UCSD-AML1 (cell line): ENCODE data around the gene MYF5.

Experiments
- DNase-seq: peaks from one replicate; lab custom pipeline; 2025; ENCODE audit not compliant: unreplicated experiment; lab: John Stamatoyannopoulos, UW

MYF5 gene

DNA sequence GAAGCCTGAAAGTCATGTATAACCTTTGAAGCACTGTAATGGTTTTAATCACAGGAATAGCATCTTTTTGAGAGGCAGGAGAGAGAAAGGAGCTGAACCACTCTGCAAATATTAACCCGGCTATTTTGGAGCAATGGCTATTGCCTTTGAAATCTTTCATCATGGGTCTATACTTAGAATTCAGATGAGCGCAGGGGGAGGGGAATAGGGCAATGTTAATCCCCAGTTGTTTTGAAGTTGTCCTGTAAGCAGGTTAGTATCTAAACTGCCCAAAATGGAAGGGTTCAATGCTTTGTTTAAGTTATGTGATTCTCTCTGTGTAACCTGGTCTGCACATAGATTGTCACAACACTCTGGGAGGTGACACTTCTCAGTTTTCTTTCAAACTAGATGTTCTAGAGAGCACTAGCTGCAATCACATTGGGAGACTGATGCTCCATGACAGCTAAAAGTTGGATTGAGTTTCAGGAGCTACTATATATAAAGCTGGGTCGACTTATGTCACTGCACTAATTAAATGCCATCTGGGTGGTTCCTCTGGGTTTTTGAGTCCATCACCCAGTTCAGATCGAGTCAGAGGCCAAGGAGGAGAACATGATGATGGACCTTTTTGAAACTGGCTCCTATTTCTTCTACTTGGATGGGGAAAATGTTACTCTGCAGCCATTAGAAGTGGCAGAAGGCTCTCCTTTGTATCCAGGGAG is 9.4 kb upstream of the MYF5 start, which contains the start of gene MYF6:
Gene MYF6, plus strand, starts transcription at position 509 of the 704 bp plus-strand sequence. Its CDS starts 86 bp downstream, at position 595.
- no peak for DNase-seq

- no peak for DNase-seq
Measured at GRCh38 chr12:80707830-80708258, 8.9 kb upstream of the MYF5 start.

- no peak for DNase-seq
Measured at GRCh38 chr12:80708259-80708974, 8.3 kb upstream of the MYF5 start.

DNA sequence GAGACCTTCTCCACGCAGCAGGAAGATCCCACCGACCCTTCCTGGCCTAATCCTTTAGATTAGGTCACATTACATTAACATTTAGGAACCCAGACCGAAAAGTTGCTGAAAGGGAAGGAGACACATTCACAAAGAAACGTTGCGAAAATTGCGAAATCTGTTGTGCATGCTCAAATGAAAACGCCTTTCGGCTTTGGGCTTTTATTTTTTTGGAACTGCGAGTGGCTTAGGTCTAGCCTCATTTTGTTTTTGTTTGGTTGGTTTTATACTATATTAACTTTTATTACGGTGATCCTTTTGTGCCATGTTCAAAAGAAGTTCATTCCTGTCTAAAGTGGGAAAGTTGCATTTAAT is 7.8 kb upstream of the MYF5 start:
- DNase-seq, result no peak

GRCh38 chr12:80709811-80710726 is 6.6 kb upstream of the MYF5 start:
- peak; percentile 6 for DNase-seq

DNA sequence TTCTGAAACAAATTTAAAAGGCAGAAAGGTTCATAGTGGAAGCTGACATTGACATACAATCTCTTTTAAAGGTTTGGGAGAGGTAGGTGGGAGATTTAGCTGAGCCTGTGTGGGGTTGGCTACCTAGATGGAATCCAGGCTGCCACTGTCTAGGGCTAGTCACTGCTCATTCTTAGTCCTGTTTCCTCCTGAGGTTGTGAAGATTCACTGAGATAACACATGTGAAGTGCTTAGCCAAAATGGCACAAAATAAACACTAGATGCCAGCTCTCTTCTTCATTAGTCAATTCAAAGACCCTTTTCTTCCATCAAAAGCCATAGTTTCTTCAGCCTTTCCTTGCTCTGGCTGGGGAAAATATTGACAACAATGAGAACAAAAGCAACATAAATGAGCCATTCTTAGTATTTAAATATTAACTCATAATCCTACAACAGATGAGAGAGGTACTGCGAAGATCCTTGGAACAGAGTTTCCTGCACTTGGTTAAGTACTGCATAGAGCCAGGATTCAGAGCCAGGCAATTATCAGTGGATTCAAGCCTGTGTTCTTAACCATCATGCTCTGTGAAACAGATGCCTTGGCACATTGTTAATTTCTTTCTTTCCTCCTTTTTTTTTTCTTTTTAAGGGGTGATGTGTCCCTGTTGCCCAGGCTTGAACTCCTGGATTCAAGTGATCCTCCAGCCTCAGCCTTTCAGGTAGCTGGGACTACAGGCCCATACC is 5.8 kb upstream of the MYF5 start:
- DNase-seq, result no peak

GRCh38 chr12:80711866-80712265 is 4.8 kb upstream of the MYF5 start:
- no peak for DNase-seq

DNA sequence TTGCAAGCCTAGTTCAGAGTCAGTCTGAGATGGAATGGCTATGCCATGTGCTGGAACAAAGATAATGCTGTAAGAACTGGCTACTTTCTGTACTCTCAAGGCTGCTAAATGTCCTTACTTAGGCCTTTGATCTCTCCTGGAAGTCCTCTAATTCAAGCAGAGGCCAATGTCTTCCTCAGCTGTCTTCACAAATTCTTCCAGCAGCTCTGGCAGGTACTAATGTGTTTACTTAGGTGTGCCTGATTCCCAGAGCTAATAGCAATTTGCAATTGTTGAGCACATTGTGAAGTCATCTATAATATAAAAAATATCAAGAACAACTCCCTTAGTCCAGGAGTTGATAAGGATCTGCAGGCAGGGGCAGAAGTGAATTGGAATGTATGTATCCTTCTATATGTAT is 3.8 kb upstream of the MYF5 start:
- no peak for DNase-seq

GRCh38 chr12:80713419-80713818 is 3.3 kb upstream of the MYF5 start:
- DNase-seq, result no peak

GRCh38 chr12:80714055-80714454 is 2.7 kb upstream of the MYF5 start:
- DNase-seq, result no peak

- no peak for DNase-seq
Measured at GRCh38 chr12:80714846-80715245, 1.9 kb upstream of the MYF5 start.

GRCh38 chr12:80715713-80716249 is 931 bp upstream of the MYF5 start:
- DNase-seq, result no peak

DNA sequence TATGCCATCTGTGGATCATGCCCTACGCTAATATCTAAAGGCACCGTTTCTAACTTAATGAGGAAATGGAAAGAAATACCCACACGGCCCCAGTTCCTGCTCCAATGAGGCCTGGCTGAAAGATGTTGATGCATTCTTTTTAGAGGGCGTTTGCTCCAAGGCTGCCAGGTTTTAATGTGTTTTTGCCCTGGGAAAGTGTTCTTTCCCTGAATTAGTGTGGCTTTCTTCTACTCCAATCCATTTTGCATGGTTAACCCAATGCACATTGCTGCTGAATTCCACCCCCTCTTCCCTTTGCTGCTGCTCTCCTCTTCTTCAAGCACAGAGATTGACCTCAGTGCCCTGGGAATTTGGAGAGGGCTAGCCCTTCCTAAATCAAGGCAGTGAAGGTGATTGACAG is 1.1 kb downstream of the MYF5 start:
- no peak for DNase-seq

DNA sequence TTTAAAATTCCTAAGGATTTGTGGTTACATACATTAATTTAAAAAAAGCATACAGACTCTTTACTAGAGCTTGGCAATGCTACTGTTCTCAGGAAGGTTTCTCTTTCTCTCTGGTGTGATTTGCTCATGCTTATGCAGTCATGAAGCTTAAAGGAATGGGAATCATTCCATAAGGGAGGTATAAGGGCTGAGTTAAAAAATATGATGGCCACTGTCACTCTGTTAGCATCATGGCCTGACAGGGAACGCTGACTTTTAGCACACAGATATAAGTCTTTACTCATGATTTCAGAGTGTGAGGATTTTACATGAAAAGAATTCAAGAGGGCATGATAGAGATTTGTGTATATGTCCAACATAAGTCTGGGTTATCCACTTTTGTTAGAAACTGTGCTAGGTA is 3.8 kb downstream of the MYF5 start:
- no peak for DNase-seq

GRCh38 chr12:80721326-80721725 is 4.6 kb downstream of the MYF5 start:
- no peak for DNase-seq

DNA sequence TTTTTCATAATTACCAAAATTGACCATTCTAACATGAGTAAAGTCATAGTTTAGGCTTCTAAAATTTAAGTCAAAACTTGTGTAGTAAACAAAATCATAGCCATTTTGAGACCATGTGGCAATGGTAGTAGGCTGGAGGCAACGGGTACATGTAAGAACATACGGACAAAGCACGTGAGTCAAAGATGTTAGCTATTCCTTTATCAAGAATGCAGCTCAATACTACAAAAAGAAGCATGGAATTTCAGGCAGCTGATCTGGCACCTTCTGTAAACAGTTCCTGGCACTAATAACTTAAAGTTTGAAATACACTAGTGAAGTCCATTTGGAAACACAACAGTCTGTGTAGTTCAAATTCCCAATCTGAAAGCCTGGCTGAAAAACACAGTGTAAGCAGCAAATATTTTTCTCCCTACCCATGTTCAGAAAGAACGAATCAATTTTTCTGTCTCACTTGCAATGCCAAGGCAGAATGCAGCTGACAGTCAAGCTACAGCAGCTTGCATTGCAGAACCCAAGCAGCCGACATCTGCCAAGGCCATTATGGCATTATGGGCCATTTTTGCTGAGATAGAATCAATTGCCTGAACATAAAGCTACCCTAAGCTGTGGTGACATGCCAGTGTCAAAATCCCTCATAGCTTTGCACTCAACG is 29.3 kb downstream of the MYF5 start:
- DNase-seq, result no peak

- DNase-seq, result no peak
Measured at GRCh38 chr12:80747800-80748199, 31.1 kb downstream of the MYF5 start.

DNA sequence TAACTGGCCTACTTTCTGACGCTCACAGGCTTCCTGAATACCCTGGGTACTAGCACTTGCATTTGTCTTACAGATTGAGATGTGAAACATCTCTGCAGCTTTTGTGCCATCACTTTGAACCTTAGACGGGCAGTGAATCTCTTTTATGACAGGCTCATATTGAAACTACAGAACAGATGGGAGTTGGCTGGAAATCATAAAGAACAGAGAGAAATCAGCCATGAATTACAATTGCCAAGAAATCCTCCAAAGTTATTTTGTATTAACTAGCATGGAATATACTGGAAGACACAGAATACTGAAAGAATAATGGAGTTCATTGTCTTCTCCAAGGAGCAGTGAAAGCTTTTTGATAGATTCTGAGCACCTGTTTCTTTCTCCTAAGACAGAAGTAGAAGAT is 32.7 kb downstream of the MYF5 start:
- no peak for DNase-seq

DNA sequence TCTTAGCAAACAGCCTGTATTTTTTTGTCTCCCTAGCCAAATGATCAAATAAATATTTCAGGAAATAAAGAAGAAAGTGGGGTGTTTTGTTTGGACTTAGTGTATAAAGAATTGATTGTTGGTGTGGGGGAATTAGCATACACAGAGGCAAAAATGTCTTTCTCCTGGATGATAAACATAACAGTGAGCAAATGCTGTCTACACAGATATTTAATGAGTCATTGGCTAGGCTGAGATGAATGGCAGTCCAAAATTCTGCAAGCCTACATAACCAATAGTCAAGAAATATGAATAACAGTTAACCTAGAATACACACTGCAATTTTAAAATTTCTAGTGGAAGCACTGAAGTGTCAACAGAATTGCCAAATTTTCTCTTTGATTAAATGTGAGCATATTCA is 35.8 kb downstream of the MYF5 start:
- no peak for DNase-seq

DNA sequence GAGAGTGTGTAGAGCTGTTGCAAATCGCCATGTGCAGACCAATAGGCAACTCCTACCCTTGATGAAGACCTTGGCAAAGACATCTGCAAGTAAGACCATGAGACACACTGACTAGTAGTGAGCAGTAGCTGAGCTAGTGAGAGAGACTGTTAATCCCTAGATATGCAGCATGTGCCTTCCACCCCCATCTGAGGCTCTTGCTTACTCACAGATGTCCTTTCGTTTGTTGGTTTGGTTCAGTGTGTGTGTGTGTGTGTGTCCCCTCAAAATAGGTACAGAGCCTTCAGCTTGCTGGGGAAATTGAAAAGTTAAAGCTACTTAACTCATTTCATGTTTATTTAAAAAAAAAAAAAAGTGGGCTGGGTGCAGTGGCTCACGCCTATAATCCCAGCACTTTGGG is 37.6 kb downstream of the MYF5 start:
- DNase-seq, result no peak
